ENCODE data around the gene KLHL26. TPM values are rescaled to one million over a fixed set of nuclear protein-coding genes. Genes with fewer than 3 reads are reported as not detected.

The KLHL26 gene
- polyA plus RNA-seq, 12 donors, result 2.8 to 8.5 (median 3.8) TPM; not detected in 1

- no peak for DNase-seq
Observed at GRCh38 chr19:18612772-18613588, 23.8 kb upstream of the KLHL26 start, which contains the start of gene TMEM59L. Gene TMEM59L, plus strand, starts transcription at chr19:18612870. Its CDS starts 89 bp downstream, at chr19:18612959.

- DNase-seq, result no peak
Observed at GRCh38 chr19:18613589-18614234, 23.1 kb upstream of the KLHL26 start.

GRCh38 chr19:18616023-18616422 lies 20.8 kb upstream of the KLHL26 start:
- no peak for DNase-seq

- DNase-seq, result no peak
Observed at GRCh38 chr19:18617562-18617961, 19.3 kb upstream of the KLHL26 start.

GRCh38 chr19:18618236-18618635 lies 18.6 kb upstream of the KLHL26 start:
- DNase-seq, result no peak

- no peak for DNase-seq
Observed at GRCh38 chr19:18620311-18620710, 16.5 kb upstream of the KLHL26 start.

GRCh38 chr19:18620902-18621301 lies 15.9 kb upstream of the KLHL26 start:
- DNase-seq, result no peak

- DNase-seq, result no peak
Observed at GRCh38 chr19:18626906-18627305, 9.9 kb upstream of the KLHL26 start.

- no peak for DNase-seq
Observed at GRCh38 chr19:18629166-18630088, 7.4 kb upstream of the KLHL26 start.

- DNase-seq, result no peak
Observed at GRCh38 chr19:18633321-18633720, 3.5 kb upstream of the KLHL26 start.

- no peak for DNase-seq
Observed at GRCh38 chr19:18634612-18635297, 2.1 kb upstream of the KLHL26 start.

GRCh38 chr19:18635831-18636182 lies 1.0 kb upstream of the KLHL26 start:
- DNase-seq, result no peak

GRCh38 chr19:18636183-18636968 lies 452 bp upstream of the KLHL26 start:
- DNase-seq, result peak; percentile 89

- DNase-seq, result no peak
Observed at GRCh38 chr19:18637673-18638630, 1.1 kb downstream of the KLHL26 start.

- no peak for DNase-seq
Observed at GRCh38 chr19:18639706-18640243, 2.9 kb downstream of the KLHL26 start.

GRCh38 chr19:18644196-18645034 lies 7.6 kb downstream of the KLHL26 start:
- no peak for DNase-seq

GRCh38 chr19:18645035-18645511 lies 8.2 kb downstream of the KLHL26 start:
- no peak for DNase-seq
